GM06990 (cell line): Measurements from ENCODE around the gene PLXDC1.

Source experiments
- DNase-seq: peaks from one replicate; pipeline ENCODE4 v3.0.0-alpha.2; 2011; ENCODE audit not compliant: insufficient read length; ENCODE audit errors: extremely low read depth
- H3K27me3 ChIP-seq: replicated peaks from 2 replicates; pipeline ENCODE4 v1.6.0; 2011; ENCODE audit warnings: low read length; ENCODE audit not compliant: control insufficient read depth, insufficient read depth
- H3K36me3 ChIP-seq: 2 replicates; pipeline ENCODE4 v1.5.1; 2011; ENCODE audit warnings: low read length; ENCODE audit not compliant: control insufficient read depth, insufficient read depth
- H3K4me3 ChIP-seq: replicated peaks from 2 replicates; pipeline ENCODE4 v1.5.1; 2011; ENCODE audit warnings: low read depth, mild to moderate bottlenecking, control low read depth, low read length
- CTCF ChIP-seq: IDR thresholded peaks from 2 replicates; pipeline ENCODE4 v1.5.1; 2011; ENCODE audit warnings: low read length, control low read depth, mild to moderate bottlenecking, inconsistent platforms; ENCODE audit not compliant: insufficient read depth, poor library complexity, severe bottlenecking

Gene PLXDC1

GRCh38 chr17:39092692-39093230, 58.7 kb downstream of the PLXDC1 start:
- no peak for TF ChIP-seq CTCF
- no peaks in the 10 kb centered on the region for H3K27me3 ChIP-seq
- no peaks in the 10 kb centered on the region for H3K36me3 ChIP-seq
- DNase-seq: no peak
- no peak overlapping the region for H3K4me3 ChIP-seq

- TF ChIP-seq CTCF: no peak
- DNase-seq: no peak
- no peaks in the 10 kb centered on the region; the same call in 1 of the 2 replicates for H3K27me3 ChIP-seq
- no peaks in the 10 kb centered on the region for H3K36me3 ChIP-seq
- no peak overlapping the region for H3K4me3 ChIP-seq
Measured at GRCh38 chr17:39090908-39091665, 60.4 kb downstream of the PLXDC1 start.

GRCh38 chr17:39090400-39090799, 61.0 kb downstream of the PLXDC1 start:
- Histone ChIP-seq H3K27me3 (no peaks in the 10 kb centered on the region; the same call in 1 of the 2 replicates), H3K36me3 (no peaks in the 10 kb centered on the region), H3K4me3 (no peak overlapping the region)
- no peak for DNase-seq
- TF ChIP-seq CTCF: no peak

- Histone ChIP-seq H3K36me3 (no peaks in the 10 kb centered on the region), H3K4me3 (no peak overlapping the region), H3K27me3 (no peaks in the 10 kb centered on the region; the same call in 1 of the 2 replicates)
- no peak for TF ChIP-seq CTCF
- DNase-seq: no peak
Measured at GRCh38 chr17:39084558-39084957, 66.9 kb downstream of the PLXDC1 start.

GRCh38 chr17:39083270-39083669, 68.2 kb downstream of the PLXDC1 start:
- no peaks in the 10 kb centered on the region for H3K36me3 ChIP-seq
- no peaks in the 10 kb centered on the region; the same call in 1 of the 2 replicates for H3K27me3 ChIP-seq
- TF ChIP-seq CTCF: no peak
- no peak overlapping the region for H3K4me3 ChIP-seq
- DNase-seq: no peak
